ENCODE measurements around the gene SLC7A1.

DNA sequence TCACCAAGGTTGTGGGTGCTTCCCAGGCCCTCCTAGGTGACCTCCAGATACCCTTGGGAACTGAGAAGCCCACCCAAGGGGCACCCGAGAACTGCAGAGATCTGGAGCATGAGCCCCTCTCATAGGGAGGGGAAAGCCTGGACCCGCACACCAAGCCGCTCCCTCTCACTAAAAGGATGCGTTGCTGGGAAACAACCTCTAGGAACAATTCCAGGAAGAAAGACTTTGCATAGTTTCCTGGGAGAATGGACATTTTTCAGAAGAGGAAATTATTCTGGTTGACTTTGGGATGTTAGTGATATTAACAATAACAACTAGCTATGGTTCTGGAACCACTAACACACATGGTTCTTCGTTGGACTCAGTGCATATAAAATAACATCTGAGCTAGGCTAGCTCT lies 64.6 kb downstream of the SLC7A1 start:
- TF ChIP-seq, protein P1, sequence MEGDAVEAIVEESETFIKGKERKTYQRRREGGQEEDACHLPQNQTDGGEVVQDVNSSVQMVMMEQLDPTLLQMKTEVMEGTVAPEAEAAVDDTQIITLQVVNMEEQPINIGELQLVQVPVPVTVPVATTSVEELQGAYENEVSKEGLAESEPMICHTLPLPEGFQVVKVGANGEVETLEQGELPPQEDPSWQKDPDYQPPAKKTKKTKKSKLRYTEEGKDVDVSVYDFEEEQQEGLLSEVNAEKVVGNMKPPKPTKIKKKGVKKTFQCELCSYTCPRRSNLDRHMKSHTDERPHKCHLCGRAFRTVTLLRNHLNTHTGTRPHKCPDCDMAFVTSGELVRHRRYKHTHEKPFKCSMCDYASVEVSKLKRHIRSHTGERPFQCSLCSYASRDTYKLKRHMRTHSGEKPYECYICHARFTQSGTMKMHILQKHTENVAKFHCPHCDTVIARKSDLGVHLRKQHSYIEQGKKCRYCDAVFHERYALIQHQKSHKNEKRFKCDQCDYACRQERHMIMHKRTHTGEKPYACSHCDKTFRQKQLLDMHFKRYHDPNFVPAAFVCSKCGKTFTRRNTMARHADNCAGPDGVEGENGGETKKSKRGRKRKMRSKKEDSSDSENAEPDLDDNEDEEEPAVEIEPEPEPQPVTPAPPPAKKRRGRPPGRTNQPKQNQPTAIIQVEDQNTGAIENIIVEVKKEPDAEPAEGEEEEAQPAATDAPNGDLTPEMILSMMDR (conservative IDR thresholded peaks at IDR 0.05) = no peak
- no peak for TF ChIP-seq EZH2 (IDR thresholded peaks at IDR 0.05; ENCODE audit: low read depth)
